Activated CD4-positive, alpha-beta memory T cell treated with anti-CD3 and anti-CD28 coated beads, Interleukin-2, amount 10 ng/mL, durations not matched to agents 7 days and 5 days (primary cell): ENCODE measurements around the gene RPL13. TPM values are rescaled to one million over a fixed set of nuclear protein-coding genes. Genes with fewer than 3 reads are reported as not detected.

Source experiments
- CTCF ChIA-PET: fragments of 350-600 bp; sonication (Branson Sonifier 250); formaldehyde crosslinking; loops from one replicate; lab custom pipeline; 2021; ENCODE audit warnings: antibody characterized with exemption, inconsistent platforms; lab: Charles Lee
- POLR2A ChIA-PET: fragments of 350-600 bp; sonication (Branson Sonifier 250); formaldehyde crosslinking; loops from one replicate; lab custom pipeline; 2021; ENCODE audit warnings: antibody characterized with exemption; lab: Charles Lee
- DNase-seq: peaks from one replicate; pipeline ENCODE4 v3.0.0-alpha.2; 2020
- H3K27ac Mint-ChIP-seq: one replicate; pipeline ENCODE4 v1.8.0; 2021; ENCODE audit warnings: mild to moderate bottlenecking, mixed read lengths
- H3K27me3 Mint-ChIP-seq: one replicate; pipeline ENCODE4 v1.8.0; 2021; ENCODE audit warnings: mixed read lengths
- H3K36me3 Mint-ChIP-seq: one replicate; pipeline ENCODE4 v1.8.0; 2021; ENCODE audit warnings: low read depth, mixed read lengths
- H3K4me1 Mint-ChIP-seq: one replicate; pipeline ENCODE4 v1.8.0; 2021; ENCODE audit warnings: mixed read lengths
- H3K4me3 Mint-ChIP-seq: one replicate; pipeline ENCODE4 v1.8.0; 2021; ENCODE audit warnings: mild to moderate bottlenecking, mixed read lengths
- H3K9me3 Mint-ChIP-seq: one replicate; pipeline ENCODE4 v1.8.0; 2021; ENCODE audit warnings: mixed read lengths
- total RNA-seq, 2 experiments: library from RNA; stranded (reverse); gene quantifications; one replicate each; pipeline ENCODE4 v1.2.3, GENCODE V29; 2021

Gene RPL13
- total RNA-seq, 2 experiments from 2014 or later, result 2,083 to 2,114 TPM

DNA sequence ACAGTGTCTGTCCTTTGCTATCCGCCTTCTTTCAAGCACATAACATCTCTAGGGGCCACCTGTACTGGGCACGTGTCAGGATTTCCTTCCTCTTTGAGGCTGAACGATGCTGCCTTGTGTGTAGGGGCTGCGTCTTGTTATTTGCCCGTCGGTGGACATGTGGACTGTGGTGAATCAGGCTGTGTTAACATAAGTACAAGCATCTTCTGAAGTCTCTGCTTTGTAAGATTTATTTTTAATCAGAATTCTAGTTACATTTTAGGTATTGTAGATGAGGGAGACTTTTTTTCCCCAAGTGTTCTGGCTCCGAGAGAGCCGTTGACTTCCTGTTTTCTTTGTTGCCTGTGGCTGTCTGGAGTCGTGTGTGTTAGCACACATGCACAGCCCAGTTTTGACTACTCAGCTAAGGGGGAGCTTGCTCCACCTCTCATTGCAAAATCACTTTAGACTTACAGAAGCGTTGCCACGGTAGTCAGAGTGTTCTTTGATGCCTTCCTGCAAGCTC, 26.2 kb upstream of the RPL13 start:
- POLR2A ChIA-PET, result interaction anchor here (1.1 to 1.2 kb wide), 2 partner anchors 9 to 27 kb away, joined by 3 read pairs; no protein-coding TSS in a partner anchor
- Mint-ChIP-seq H3K4me1 (peaks cover 22% of the 10 kb centered on the region), H3K27me3 (no peaks in the 10 kb centered on the region), H3K27ac (peak overlapping the region; percentile 83), H3K9me3 (no peaks in the 10 kb centered on the region), H3K36me3 (peaks cover 46% of the 10 kb centered on the region), H3K4me3 (no peak overlapping the region)
- peak; percentile 45 for DNase-seq
- CTCF ChIA-PET, result interaction anchor here (1.7 kb wide), 1 partner anchor 23 kb away, joined by 5 read pairs; no protein-coding TSS in a partner anchor

DNA sequence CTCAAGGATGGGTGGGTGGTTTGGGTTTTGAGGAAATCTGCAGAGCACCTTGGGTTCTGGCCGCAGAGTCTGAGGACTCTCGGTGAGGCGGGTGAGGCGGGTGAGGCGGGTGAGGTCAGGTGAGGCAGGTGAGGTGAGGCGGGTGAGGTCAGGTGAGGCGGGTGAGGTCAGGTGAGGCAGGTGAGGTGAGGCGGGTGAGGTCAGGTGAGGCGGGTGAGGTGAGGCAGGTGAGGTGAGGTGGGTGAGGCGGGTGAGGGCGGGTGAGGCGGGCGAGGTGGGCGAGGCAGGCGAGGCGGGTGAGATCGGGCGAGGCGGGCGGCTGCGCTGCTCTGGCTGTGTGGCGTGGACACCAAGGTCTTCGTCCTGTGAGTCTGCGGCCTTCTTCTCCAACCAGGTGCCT, 24.1 kb upstream of the RPL13 start:
- no peak for DNase-seq
- POLR2A ChIA-PET, result no interaction called here
- H3K27me3 Mint-ChIP-seq, result no peaks in the 10 kb centered on the region
- H3K36me3 Mint-ChIP-seq, result peaks cover 40% of the 10 kb centered on the region
- H3K4me3 Mint-ChIP-seq, result no peak overlapping the region
- H3K9me3 Mint-ChIP-seq, result no peaks in the 10 kb centered on the region
- H3K4me1 Mint-ChIP-seq, result peaks cover 28% of the 10 kb centered on the region
- no peak overlapping the region for H3K27ac Mint-ChIP-seq
- CTCF ChIA-PET, result no interaction called here

DNA sequence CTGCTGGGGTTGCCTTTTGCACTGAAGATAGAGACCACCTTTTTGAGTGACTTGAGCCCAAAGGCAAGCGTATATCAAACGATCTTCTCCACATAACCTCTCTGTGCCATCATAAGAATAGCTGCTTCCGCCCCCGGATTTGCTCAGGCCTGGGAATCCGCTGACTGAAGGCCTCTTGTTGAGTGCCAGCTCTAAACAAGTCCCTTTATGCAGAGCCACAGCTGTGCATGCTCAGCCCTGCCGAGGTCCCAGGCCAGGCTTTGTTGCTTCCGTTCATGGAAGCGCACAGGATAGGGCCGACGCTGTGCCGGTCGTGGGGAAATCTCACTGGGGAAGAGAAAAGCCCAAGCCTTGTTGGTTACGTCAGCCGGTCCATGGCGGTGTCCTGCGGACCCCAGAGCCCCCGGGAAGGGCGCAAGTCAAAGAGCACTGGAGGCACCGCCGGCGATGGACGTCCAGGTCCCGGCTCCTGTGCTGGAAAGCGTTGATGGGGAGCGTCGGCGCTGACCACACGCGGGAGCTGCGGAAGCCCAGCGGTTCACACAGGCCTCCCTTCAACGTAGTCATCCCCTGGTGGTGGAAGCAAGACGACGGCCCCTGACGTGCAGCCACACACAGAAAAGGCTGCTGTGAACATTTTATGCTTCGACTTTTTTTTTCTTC, 23.5 kb upstream of the RPL13 start:
- Mint-ChIP-seq H3K36me3 (peaks cover 36% of the 10 kb centered on the region), H3K27ac (no peak overlapping the region), H3K9me3 (no peaks in the 10 kb centered on the region), H3K4me1 (peaks cover 29% of the 10 kb centered on the region), H3K27me3 (no peaks in the 10 kb centered on the region), H3K4me3 (no peak overlapping the region)
- POLR2A ChIA-PET, result no interaction called here
- DNase-seq, result no peak
- CTCF ChIA-PET, result interaction anchor here (1.8 kb wide), 1 partner anchor 12 kb away, joined by 3 read pairs; no protein-coding TSS in a partner anchor

DNA sequence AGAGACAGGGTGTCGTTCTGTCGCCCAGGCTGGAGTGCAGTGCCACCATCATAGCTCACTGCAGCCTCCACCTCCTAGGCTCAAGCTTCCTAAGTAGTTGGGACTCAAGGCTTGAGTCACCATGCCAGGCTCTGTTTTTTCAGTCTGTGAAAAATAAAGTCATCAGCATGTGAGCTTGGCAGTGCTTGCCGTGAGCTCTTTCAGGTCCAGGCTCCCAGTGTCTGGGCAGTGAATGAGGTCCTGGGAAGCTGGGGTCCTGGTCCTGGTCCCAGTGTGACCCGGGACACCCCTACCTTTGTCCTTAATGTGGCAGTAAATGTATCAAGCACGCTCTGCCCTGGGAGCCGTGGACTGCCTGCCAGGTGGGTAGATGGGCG, 22.9 kb upstream of the RPL13 start:
- ChIA-PET CTCF (interaction anchor here (0.6 to 1.8 kb wide), 2 partner anchors 12 to 77 kb away, joined by 3 read pairs; no protein-coding TSS in a partner anchor), POLR2A (no interaction called here)
- H3K9me3 Mint-ChIP-seq, result no peaks in the 10 kb centered on the region
- no peak for DNase-seq
- no peak overlapping the region for H3K27ac Mint-ChIP-seq
- peaks cover 29% of the 10 kb centered on the region for H3K4me1 Mint-ChIP-seq
- no peaks in the 10 kb centered on the region for H3K27me3 Mint-ChIP-seq
- H3K4me3 Mint-ChIP-seq, result no peak overlapping the region
- peaks cover 32% of the 10 kb centered on the region for H3K36me3 Mint-ChIP-seq

DNA sequence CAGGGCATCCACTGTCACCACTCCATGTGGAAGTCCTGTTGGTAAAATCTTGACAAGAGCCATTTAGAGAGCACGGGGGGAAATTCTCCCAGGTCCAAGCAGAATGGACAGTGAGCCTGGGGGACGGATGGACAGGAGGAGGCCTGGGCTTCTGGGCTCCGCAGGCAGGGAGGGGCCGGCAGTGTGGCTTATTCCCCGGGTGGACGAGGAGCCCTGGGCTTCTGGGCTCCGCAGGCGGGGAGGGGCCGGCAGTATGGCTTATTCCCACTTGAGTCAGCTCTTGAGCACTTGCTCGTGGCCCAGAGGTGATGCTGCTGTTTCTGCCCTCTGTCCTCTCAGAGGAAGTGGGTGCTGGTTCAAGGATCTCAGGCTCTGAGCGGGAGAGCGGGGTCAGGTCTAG, 22.2 kb upstream of the RPL13 start:
- Mint-ChIP-seq H3K9me3 (no peaks in the 10 kb centered on the region), H3K27me3 (no peaks in the 10 kb centered on the region), H3K27ac (no peak overlapping the region), H3K4me3 (no peak overlapping the region), H3K36me3 (peaks cover 31% of the 10 kb centered on the region), H3K4me1 (peaks cover 29% of the 10 kb centered on the region)
- CTCF ChIA-PET, result interaction anchor here (1.8 kb wide), 1 partner anchor 11 kb away, joined by 3 read pairs; no protein-coding TSS in a partner anchor
- POLR2A ChIA-PET, result no interaction called here
- DNase-seq, result no peak

DNA sequence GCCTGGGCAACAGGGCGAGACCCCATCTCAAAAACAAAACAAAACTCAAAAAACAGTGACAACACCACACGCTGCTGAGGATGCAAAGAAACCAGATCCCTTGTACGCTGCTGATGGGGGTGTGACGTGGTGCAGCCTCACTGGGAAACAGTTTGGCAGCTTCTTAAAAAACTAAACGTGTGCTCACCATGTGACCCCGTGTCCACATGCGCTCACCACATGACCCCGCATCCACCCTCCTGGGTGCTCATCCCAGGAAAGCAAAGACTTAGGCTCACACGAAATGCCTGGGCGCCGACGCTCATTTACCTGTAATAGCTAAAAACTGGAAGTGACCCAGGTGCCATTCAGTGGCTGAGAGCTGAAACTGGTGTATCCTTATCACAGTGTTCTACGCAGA, 19.9 kb upstream of the RPL13 start:
- peaks cover 7% of the 10 kb centered on the region for H3K4me1 Mint-ChIP-seq
- no peaks in the 10 kb centered on the region for H3K9me3 Mint-ChIP-seq
- H3K27me3 Mint-ChIP-seq, result no peaks in the 10 kb centered on the region
- H3K27ac Mint-ChIP-seq, result peak overlapping the region; percentile 35
- H3K36me3 Mint-ChIP-seq, result peaks cover 10% of the 10 kb centered on the region
- POLR2A ChIA-PET, result interaction anchor here (1.3 kb wide), 1 partner anchor 332 kb away, joined by 4 read pairs; the partner anchor contains the start of gene TCF25
- H3K4me3 Mint-ChIP-seq, result no peak overlapping the region
- DNase-seq, result no peak
- CTCF ChIA-PET, result no interaction called here

DNA sequence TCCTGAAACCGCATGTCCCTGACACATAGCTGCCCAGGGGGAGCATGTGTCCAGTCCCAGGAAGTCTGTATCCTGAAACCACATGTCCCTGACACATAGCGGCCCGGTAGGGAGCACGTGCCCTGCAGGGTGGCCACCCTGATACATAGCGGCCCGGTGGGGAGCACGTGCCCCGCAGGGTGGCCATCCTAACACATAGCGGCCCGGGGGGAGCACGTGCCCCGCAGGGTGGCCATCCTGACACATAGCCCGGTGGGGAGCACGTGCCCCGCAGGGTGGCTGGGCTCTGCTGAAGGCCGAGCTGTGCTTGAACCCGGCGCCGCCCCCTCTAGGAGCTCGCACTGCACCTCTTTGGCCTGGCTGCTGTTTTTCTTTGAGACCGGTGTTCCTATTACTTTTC, 18.7 kb upstream of the RPL13 start:
- Mint-ChIP-seq H3K9me3 (no peaks in the 10 kb centered on the region), H3K27ac (peak overlapping the region; percentile 62), H3K36me3 (peaks cover 9% of the 10 kb centered on the region), H3K4me1 (peaks cover 7% of the 10 kb centered on the region), H3K4me3 (no peak overlapping the region), H3K27me3 (no peaks in the 10 kb centered on the region)
- CTCF ChIA-PET, result interaction anchor here (1.1 kb wide), 1 partner anchor 16 kb away, joined by 4 read pairs; no protein-coding TSS in a partner anchor
- POLR2A ChIA-PET, result interaction anchor here (0.6 to 1.5 kb wide), 2 partner anchors 12 to 13 kb away, joined by 3 to 4 read pairs; no protein-coding TSS in a partner anchor
- DNase-seq, result no peak

DNA sequence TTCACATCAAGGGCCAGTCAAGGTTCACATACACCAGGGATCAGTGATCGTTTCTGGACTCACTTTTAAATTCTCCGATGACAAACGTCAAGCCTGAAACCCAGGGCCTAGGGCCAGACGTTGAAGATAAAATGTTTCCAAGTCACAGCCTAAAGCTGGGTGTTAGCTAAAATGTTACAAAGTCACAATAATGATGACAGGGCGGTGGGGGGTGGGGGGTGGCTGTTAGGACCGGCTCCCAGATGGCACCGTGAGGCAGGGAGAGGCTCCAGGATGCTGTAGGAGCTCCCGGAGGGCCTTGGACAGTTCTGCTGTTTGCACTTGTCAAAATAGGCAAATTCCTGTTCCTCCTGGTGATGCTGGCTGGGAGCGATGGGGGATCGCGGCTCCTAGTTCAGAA, 16.4 kb upstream of the RPL13 start:
- peaks cover 14% of the 10 kb centered on the region for H3K36me3 Mint-ChIP-seq
- ChIA-PET CTCF (no interaction called here), POLR2A (no interaction called here)
- H3K4me3 Mint-ChIP-seq, result no peak overlapping the region
- no peak overlapping the region for H3K27ac Mint-ChIP-seq
- no peaks in the 10 kb centered on the region for H3K27me3 Mint-ChIP-seq
- peaks cover 11% of the 10 kb centered on the region for H3K4me1 Mint-ChIP-seq
- no peak for DNase-seq
- no peaks in the 10 kb centered on the region for H3K9me3 Mint-ChIP-seq

DNA sequence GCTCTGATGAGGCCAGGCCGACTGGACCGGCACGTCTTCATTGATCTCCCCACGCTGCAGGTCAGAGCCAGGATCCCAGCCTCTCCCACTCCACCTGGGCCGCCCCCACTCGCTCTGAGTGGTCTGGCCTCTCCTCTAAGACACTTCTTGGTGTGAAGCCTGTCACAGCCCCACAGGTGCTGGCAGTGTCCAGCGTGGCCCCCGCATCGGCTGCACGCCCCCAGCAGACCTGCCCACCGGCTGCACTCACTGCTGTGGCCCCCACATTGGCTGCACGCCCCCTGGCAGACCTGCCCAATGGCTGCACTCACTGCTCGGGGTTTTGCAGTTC, 15.8 kb upstream of the RPL13 start:
- Mint-ChIP-seq H3K36me3 (peaks cover 18% of the 10 kb centered on the region), H3K4me1 (peaks cover 13% of the 10 kb centered on the region), H3K27me3 (no peaks in the 10 kb centered on the region), H3K4me3 (no peak overlapping the region), H3K27ac (no peak overlapping the region), H3K9me3 (no peaks in the 10 kb centered on the region)
- CTCF ChIA-PET, result no interaction called here
- POLR2A ChIA-PET, result no interaction called here
- no peak for DNase-seq

DNA sequence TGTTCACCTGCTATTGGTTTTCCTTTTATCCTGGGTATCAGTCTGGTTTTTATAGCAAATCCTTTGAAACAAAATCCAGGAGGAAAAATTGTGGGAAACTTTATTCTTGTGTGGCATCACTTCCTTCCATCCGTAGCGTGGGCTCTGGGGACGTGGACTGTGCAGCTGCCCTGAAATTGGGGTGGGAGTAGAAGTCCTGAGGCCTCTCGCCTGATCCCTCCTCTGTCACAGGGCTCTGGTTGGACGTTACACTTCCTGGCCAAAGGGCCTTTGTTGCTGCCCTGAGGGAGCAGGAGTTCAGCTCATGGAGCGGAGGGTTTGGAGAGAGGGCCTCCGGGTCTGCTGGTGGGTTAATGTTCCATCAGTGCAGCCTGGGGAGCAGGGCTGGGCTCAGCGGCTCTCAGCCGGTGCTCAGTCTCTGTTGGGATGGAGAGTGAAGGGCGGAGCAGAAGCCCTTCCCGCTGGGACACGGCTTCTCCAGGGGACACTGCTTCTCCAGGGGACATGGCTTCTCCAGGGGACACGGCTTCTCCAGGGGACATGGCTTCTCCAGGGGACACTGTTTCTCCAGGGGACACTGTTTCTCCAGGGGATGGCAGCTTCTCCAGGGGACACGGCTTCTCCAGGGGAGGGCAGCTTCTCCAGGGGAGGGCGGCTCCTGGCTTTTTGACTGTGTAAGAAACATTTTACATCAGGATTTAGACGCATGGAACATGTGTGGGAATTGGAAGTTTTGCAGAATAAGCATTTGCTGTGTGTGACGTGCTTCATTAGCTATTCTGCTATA, 15.2 kb upstream of the RPL13 start:
- ChIA-PET POLR2A (no interaction called here), CTCF (interaction anchor here (0.9 kb wide), 1 partner anchor 36 kb away, joined by 3 read pairs; no protein-coding TSS in a partner anchor)
- no peak overlapping the region for H3K4me3 Mint-ChIP-seq
- H3K27me3 Mint-ChIP-seq, result no peaks in the 10 kb centered on the region
- no peaks in the 10 kb centered on the region for H3K9me3 Mint-ChIP-seq
- peaks cover 18% of the 10 kb centered on the region for H3K36me3 Mint-ChIP-seq
- no peak for DNase-seq
- peaks cover 13% of the 10 kb centered on the region for H3K4me1 Mint-ChIP-seq
- H3K27ac Mint-ChIP-seq, result no peak overlapping the region

DNA sequence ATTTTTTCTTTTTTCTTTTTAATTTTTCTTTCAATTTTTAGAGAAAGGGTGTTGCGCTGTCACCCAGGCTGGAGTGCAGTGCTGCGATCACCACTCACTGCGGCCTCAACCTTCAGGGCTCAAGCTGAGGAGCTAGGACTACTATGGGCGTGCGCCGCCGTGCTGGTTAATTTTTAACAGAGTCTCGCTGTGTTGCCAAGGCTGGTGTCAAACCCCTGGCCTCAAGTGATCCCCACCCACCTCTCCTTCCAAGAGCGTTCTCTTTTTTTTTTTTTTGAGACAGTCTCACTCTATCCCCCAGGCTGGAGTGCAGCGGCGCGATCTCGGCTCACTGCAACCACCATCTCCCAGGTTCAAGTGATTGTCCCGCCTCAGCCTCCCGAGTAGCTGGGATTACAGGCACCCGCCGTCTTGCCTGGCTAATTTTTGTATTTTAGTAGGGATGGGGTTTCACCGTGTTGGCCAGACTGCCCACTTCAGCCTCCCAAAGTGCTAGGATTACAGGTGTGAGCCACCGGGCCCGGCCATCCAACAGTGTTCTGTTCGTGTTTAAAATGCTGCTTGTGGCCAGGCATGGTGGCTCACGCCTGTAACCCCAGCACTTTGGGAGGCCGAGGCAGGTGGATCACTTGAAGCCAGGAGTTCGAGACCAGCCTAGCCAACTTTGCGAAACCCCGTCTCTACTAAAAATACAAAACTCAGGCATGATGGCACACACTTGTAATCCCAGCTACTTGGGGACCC, 14.5 kb upstream of the RPL13 start:
- H3K27ac Mint-ChIP-seq, result no peak overlapping the region
- H3K27me3 Mint-ChIP-seq, result no peaks in the 10 kb centered on the region
- no peak for DNase-seq
- ChIA-PET POLR2A (no interaction called here), CTCF (interaction anchor here (0.9 kb wide), 1 partner anchor 37 kb away, joined by 3 read pairs; no protein-coding TSS in a partner anchor)
- peaks cover 10% of the 10 kb centered on the region for H3K4me1 Mint-ChIP-seq
- no peak overlapping the region for H3K4me3 Mint-ChIP-seq
- no peaks in the 10 kb centered on the region for H3K9me3 Mint-ChIP-seq
- peaks cover 18% of the 10 kb centered on the region for H3K36me3 Mint-ChIP-seq

DNA sequence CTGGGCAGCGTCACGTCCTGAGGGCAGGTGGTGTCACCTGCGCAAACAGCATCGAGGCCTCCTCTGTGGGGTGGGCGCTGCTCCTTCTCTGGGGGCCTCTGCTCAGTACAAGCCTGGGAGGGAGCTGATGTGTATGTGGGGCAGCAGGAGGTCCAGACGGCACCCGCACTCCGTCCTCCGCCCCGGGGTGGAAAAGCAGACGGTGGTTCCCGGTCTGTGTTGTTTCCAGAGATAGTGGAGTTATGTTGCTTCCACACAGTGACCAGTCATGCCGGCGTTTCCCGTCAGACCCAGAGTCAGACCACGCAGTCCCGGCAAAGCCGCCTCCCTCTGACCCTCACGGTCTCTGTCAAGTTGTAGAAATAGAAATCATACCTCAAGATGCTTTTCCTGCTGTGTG, 13.7 kb upstream of the RPL13 start:
- POLR2A ChIA-PET, result no interaction called here
- CTCF ChIA-PET, result no interaction called here
- DNase-seq, result no peak
- Mint-ChIP-seq H3K4me3 (no peak overlapping the region), H3K27ac (no peak overlapping the region), H3K4me1 (peaks cover 7% of the 10 kb centered on the region), H3K9me3 (no peaks in the 10 kb centered on the region), H3K27me3 (no peaks in the 10 kb centered on the region), H3K36me3 (peaks cover 18% of the 10 kb centered on the region)
